GM03348 (cell line): Measurements from ENCODE around the gene BICDL2.

Experiments used
- DNase-seq: peaks from one replicate; pipeline ENCODE4 v3.0.0; 2012; ENCODE audit warnings: low spot score

The BICDL2 gene

DNA sequence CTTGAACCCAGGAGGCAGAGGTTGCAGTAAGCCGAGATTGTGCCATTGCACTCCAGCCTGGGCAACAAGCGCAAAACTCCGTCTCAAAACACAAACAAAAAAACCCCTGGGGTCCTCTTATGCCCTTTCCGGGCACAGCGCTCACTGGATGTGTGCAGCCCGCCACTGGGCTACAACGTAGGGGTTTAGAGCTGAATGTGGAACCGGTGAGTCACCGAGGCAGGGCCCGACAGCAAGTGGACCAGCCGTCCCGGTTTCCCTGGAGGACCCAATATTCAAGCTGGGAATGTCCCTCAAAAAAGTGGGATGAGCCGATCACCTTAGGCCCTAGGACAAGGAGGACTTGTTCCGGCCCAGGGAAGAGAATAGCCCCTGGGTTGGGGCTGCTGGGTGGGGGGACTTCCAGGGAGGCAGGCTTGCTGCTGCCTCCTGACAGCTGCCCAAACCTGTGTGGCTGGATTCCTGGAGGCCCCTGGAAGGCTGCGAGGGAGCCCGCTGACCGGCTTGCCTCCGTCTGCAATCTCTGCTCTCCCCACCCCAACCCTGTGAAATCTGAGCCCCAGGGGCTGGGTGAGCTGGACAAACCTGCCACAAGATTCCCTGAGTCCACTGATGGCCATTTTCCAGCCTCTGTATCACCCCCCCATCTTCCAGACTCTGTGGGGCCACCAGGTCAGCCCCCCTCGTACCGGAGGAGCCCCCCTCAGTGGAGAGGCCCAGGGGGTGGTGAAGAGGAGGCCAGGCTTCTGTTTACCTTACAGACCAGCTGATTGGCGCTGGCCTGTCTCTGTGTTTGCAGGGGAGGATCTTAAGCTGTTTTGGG lies 27.0 kb downstream of the BICDL2 start:
- DNase-seq = no peak

DNA sequence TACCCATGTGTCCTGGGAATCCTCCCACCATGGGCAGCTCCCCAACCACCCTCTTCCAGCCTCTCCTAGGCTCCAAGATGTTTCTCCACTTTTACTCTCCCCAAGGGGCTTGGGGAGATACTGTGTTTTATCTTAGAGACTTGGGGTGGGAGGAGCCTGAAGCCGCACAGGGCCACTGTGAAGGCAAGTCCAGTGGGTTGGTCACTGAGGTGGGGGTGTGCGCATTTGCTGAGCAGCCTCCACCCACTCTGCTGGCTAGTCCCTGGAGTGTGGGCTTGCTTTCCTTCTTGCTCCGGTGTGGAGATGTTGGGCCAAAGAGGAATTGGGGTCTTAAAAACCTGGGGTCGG lies 28.1 kb downstream of the BICDL2 start:
- DNase-seq = no peak

DNA sequence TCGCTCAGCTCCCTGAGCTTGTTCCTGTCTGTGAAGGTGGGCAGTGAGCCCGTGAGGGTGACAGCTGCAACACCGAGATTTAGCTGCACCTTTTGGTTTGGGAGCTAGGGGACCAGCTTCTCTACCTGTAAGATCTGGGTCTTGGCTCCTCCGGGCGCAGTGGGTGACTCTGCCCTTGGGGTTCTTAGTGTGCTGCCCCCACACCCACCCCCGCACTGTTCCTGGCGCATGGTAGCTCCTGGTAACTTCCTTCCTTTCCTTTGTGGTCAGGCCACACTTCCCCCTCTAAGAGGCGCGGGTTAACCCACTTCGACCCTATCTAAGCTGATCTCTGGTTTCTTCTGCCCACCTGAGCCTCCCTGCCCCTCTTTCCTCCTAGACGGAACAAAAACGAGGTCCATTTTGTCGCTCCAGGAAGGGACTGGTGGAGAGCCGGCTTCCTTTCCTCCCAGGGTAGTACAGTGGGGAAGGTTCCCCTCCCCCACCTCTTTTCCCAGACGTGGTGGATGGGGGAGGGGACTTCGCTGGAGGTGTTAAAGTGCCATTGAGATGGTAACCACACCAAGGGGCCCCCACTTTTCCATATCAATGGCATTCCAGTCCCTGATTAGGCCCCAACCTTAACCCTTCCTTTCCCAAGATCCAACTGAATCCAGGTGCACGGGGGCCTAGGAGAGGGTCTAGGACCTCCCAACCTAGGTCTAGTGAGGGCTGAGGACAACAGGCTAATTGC lies 28.6 kb downstream of the BICDL2 start:
- DNase-seq = no peak

DNA sequence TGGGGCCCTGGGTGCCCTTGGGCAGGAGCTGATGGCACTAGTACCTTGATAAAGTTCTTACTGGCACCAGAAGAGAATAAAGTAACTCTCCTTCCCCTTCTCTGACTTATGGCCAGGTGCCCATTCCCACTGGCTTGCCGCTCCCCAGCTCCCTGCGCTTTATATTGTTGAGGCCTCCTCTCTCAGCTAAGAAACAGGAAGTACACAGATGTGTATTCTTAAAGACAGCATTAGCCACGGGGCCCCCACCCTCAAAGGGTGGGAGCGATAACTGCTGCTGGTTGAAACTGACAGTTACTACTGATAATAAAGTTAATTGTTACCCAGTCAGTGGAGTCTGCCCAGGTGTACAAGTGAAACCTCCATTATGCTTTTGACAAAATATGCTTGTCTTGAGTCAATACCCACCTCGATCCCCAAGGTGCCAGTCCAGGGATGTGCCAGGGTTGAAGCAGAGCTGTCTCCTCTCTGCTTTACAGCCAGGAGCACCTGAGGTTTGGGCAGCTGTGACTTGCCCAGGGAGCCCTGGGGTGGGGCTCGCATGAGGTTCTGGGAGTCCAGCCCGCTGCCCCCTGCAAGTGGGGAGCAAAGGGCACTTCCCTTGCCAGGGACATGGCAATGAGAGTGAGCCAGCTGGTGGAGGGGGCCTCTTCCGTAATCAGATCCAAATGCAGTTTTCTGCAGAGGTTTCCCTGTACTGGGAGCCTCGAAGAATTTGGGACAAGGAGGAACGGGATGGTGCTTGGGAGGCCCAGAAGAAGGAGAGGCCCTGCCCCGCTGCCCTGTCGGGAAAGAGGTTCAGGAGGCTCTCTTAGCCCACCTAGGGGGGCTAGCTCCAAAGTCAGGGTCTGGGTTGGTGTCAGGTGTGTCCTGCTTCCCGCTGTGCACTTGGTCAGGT lies 29.4 kb downstream of the BICDL2 start:
- DNase-seq = no peak

DNA sequence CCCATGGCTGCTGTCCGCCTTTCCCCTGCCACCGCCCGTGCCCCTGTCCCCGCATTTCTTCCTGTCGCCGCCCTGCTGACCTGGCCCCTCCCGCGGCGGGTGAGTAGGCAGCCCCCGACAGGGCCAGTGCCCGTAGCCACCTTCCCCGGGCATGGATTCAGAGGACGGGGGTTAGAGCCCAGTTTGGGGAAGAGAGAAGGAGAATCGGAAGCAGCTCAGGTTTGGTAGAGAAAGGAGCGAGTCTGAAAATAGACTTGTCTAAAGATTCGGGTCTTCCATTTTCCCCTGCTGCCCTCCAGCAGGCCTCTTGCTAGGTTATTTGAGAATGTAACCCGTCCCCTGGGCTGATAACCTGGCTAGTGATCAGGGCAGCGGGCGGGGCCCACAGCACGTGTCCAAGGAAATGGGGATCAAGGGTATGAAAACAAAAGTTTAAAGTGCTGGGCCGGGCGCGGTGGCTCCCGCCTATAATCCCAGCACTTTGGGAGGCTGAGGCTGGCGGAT lies 31.9 kb downstream of the BICDL2 start:
- DNase-seq = no peak

DNA sequence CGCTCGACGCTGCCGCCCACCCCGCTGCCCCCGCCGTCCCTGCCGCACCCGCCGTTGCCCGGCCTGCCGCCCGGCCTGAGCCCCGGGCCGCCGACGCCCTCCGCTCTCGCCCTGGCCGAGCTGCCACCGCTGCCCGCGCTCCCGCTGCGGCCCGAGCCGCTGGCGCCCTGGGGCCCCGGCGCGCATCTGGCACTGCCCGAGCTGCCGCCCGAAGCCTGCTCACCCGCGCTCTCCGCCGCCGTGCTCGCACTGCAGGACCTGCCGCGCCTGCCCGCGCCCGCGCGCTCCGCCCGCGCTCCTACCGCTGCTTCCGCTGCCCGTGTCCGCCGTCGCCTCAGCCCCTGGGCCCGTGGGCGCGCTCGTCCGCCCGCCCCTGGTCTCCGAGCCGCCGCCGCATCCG lies 32.4 kb downstream of the BICDL2 start:
- DNase-seq = no peak

DNA sequence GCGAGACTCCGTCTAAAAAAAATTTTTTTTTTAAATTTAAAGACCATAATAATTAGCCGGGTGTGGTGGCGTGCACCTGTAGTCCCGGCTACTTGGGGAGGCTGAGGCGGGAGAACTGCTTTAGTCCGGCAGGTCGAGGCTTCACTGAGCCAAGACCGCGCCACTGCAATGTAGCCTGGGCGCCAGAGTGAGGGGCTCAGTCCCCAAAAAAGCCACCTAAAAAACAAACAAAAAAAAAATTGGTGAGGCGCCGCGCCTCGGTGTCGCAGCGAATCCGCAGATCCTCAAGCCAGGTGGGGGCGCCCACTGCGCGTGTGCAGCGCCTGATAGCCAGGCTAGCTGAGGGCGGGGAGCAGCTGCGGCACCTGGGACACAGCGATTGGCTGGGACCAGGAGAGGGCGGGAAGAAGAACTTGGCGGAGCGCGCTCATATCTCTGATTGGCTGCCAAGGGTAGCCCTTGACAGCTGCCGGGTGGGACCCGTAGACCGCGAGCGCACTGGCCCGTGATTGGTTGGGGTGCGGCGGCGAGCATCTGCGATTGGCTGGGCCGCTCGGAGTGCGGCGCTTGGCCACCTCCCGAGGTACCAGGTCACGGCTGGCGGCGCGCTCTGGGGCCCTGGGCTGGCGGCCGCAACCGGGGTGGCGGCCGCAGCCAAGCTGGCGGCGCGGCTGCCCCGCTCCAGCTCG lies 33.0 kb downstream of the BICDL2 start:
- peak; percentile 99 for DNase-seq

DNA sequence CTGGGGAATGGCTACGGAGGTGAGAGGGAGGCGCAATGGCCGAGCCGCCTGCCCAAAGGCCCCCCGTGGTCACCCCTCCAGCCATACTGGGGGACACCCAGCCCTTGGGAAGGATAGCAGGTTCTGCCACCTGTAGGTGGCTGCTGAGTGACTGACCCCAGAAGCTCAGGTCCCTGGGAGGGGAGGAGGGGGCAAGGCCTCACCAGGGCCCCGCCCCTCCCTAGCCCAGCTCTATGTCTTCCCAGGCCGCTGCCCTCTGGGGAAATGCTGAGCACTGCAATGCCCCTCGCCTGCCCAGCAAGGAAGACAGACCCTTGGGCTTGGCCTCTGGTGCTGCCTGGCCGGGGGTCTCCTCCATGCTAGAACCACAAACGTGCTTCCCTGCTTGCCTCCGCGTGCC lies 35.4 kb downstream of the BICDL2 start:
- no peak for DNase-seq

DNA sequence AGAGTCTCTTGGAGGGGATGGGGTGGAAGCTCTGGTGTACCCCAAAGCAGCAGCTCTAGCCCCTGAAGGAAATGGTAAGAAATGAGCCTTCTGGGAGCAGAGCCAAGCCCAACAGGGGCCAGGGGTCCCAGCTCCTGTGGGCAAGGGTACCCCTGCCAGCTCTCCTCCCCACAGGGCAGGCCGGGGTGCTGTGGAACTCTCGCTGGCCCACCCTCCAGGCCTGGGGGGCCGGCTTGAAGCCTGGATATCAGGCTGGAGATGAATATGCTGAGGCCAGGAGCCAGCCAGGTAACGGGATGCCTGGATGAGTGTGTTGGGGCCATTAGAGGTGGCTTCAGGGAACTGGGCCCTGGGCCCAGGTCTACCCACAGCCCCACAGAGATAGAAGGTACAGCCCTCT lies 36.2 kb downstream of the BICDL2 start:
- no peak for DNase-seq

DNA sequence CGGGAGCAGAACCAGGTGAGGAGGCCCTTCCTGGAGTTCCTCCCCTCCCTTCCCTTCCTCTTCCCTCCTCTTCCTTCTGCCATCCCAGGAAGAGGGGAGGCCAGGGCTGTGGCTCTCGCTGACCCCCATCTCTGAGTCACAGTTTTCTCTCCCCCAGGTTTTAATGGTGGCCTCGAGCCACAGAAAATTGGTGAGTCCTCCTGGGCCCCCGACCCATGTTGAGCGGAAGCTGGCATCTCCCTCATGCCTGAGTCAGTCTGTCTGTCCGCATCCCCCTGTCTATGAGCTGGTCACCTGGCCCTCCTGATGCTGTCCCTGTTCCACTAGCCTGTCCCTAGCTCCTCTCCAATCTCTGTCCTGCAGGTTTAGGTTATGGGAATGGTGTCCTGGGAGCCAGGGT lies 36.8 kb downstream of the BICDL2 start:
- no peak for DNase-seq

DNA sequence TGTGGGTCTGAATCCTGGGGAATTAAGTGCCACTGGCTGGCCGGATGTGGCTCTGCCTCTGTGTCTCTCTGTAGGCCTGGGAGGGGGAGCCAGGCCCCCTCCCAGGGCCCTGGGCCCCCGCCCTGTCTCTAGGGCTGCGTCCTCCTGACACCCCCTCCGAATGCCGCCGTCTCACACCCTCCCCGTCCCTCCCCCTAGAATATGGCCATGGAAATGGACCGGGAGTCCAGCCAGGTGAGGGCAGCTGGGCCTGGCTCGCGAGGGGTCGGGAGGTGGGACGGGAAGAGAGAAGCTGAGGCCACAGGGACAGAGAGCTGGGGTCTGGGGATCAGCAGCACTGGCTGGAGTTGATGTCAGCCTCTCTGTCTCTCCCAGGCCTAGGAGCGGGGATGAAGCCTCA lies 40.4 kb downstream of the BICDL2 start:
- DNase-seq = no peak

DNA sequence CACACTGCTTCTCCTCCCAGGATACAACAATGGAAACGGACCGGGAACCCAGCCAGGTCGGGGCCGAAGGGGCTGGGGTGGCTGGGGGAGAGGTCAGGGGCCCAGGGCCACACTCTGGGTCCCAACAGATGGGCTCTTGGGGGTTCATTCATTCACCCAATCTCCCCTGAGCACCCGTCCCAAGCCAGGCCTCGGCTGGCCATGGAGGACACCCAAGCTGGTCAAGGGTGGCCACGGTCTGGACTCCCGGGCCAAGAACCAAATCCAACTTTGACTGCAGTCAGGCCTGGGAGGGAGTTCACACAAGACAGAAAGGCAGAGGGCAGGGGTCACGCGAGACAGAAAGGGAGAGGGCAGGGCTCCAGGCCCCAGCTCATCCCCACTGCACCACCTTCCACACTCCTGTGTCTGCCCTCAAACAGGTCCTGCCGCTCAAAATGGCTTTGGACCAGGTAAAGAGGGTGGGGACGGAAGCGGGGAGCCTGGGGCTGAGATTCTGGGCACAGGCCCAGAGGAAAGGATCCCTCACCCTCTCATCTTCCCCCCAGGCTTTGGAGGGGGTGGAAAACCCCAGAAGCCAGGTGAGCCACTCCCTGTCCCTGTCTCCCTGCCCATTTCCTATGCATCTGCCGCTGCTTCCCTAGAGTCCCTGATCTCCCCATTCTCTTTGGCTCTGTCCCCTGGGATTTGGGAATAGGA lies 44.2 kb downstream of the BICDL2 start:
- DNase-seq = no peak

DNA sequence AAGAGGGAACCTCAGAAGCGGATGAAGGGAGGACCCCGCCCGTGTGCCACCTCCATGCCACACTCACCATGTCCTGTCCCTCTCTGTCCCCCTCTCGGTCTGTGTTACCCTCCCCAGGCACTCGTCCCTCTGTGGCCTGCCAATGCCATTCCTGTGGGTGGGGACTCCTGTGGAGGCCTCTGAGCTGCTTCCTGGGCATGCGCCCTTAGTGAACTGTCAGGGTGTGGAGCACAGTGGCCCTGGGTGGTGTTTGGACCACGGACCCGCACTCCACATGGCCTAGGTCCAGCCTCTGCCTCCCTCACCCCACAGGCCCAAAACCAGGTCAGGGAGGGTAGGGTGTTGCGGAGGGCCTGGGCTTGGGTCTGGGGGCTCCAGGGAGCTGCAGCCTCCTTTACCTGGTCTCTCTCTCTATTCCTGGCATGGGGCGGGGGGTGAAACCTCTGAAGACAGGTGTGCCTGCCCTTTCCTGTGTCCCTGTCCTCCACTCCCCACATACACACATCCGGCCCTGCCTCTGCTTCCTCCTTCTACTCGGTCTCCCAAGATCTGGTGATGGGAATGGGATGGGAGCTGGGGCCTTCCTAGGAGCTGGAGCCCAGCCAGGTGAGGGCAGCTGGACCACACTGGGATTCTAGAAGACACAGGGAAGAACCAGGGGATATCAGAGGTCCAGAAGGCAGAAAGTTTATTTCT lies 45.0 kb downstream of the BICDL2 start:
- no peak for DNase-seq

DNA sequence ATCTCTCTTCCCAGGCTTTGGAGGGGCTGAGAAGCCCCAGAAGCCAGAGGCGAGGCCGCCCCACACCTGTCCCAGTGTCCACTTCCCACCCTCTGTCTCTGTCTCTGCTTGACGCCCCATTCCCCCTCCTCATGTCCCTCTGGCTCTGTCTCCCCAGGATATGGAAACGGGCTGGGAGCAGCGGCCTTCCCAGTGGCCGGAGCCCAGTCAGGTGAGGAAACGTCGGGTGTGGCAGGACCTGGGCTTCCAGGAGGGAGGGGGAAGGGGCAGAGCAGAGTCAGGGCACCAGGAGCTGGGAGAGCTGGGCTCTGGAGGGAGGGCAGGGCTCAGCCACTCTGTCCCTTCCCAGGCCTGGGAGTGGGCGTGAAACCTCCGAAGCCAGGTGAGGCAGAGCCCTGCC lies 45.9 kb downstream of the BICDL2 start:
- DNase-seq = no peak

DNA sequence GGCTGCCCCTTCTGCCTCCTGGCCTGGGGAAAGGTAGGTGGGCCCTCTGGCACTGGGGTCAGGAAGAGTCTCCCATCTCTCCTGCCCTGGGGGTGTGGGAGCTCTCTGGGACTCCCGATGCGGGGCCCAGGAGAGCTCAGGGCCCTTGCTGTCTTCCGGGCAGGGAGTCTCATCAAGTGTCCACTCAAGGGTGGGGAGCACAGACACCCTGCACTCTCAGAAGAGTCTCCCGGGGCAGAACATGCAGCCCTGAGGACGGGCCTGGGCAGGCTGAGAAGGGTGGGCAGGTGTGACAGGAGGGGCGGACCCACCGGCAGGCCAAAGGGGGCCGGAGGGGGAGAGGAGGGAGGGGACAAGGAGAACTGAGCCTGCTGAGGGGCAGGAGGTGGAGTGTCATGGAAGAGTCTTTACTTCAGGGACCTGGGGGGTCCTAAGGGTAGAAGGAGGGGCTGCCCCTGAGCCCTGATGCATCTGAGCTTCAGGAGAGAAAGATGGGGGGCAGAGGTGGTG lies 48.1 kb downstream of the BICDL2 start:
- no peak for DNase-seq

DNA sequence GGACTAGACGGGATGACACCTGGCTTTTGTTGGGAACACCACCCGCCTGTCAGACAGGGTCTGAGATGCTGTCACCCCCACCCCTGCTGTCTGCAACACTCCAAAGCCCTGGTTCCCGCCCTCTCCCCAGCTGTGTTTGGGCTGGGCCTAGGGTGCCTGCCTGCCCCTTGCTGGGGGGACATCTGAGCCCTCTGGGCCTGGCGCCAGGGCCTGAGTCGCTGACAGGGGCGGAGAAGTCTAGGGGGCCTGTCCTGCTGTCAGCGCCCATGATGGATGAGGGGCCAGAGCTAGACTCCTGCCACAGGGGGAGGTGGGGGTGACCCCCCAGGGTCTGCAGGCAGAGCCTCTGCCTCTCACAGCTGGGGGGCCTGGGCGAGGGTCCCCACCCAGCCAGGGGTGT lies 48.9 kb downstream of the BICDL2 start:
- no peak for DNase-seq

DNA sequence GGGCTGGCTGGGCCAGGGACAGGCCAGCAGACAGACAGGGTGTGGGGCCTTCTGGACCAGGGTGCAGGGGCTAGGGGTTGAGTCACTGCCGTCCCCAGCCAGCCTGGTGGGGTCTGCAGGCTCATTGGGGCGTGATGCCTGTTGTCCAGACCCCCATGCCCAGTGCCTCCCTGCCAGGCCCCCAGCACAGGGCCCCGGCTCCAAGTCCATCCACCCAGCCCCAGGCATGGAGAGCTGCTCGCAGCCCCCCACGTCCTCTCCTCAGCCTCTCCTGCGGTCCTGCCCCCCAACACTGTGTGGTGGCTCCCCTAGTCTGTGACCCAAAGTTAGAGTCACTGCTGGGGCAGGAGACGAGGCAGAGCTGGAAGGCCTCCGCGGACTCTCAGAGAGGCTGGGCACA lies 49.5 kb downstream of the BICDL2 start:
- DNase-seq = no peak

DNA sequence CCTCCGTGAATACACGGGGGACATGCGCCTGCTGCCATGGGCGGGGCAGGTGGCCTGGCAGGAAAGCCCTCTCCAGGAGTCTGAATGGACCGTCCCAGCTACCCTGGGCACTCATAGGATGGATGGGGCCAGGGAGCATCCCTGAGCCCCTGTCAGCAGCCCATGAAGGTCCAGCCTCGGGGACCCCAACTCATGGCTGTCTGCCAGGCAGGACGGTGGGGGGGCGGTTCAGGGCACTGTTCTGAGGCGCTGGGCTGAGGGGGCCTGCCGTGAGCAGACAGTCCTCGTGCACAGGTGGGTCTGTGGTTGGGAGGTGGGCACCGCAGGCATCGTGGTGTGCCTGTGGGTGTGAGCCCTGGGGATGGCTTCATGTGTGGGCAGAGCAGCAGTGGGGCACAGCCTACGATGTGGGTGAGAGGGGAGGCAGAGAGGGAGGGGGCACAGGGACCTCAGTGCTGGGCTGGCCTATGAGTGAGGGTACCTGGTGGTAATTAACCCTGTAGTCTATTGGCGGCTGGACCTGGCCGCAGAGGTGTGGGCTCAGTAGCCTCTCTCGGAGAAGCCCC lies 50.0 kb downstream of the BICDL2 start:
- no peak for DNase-seq

DNA sequence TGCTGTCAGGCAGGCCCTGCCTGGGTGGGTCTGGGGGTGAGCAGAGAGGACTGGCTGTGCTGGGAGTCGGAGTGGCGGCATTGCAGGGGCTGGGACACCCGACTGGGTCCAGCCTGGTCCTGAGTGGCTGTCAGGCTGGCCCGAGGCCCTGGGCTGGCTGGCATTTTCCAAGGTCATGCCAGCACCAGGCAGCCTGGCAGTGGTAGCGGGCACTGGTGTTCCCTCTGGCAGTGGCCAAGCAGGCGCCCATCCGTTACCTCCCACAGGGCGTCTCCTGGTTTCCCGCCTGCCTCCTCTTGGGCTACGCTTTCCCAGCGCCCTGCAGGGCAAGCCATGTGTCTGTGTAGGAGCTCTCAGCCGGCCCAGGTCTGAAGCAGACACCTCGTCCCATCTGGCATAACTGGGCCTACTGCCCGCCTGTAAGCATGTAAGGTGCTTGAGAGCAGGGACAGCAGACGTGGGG lies 50.8 kb downstream of the BICDL2 start:
- DNase-seq = no peak

DNA sequence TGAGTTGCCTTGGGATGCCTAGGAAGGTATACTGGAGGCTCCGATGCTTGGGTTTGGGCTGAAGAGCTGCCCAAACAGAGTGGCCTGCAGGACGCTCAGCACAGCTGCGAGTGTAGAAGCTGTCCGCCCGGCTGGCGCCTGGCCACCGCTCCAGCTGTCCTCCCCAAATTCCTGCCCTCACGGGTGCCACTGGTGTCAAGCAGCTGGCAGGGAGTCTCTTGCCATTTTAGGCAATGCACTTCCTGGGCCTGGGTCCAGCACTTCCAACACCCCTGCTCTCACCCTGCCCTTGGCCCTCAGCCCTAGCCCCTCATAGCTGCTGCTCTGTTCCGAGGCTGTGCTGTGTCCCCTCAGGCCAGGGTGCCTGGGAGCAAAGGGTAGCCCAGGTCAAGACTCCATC lies 51.3 kb downstream of the BICDL2 start:
- no peak for DNase-seq
